ENCODE measurements around the gene COASY. TPM values are rescaled to one million over a fixed set of nuclear protein-coding genes. Genes with fewer than 3 reads are reported as not detected.

COASY gene
- total RNA-seq, 1 donor from 2014 or later, result 10.9 TPM

- DNase-seq (ENCODE audit: low spot score in 2 of 2), result no peak
- H3K27me3 ChIP-seq, result no peaks in the 10 kb centered on the region
- peaks cover 65 to 87% of the 10 kb centered on the region in 2 donors for H3K4me1 ChIP-seq
- intact Hi-C loops (cut with DNase I), result loop anchor here (2.0 kb wide), 1 partner anchor 62 kb away; the partner anchor contains the start of gene ATP6V0A1
- TF ChIP-seq CTCF (IDR thresholded peaks at IDR 0.05), result no peak
- H3K27ac ChIP-seq, result peak overlapping the region; percentile 96 to 97
- no peaks in the 10 kb centered on the region for H3K9me3 ChIP-seq
- peak overlapping the region; percentile 2 to 3 for H3K4me3 ChIP-seq
- H3K36me3 ChIP-seq, result peaks cover 0 to 12% of the 10 kb centered on the region in 2 donors
Observed at GRCh38 chr17:42520540-42520951, 41.4 kb upstream of the COASY start.

- H3K4me3 ChIP-seq, result peak overlapping the region in 1 of 2 donors; percentile 3
- H3K9me3 ChIP-seq, result no peaks in the 10 kb centered on the region
- intact Hi-C loops (cut with DNase I), result loop anchor here (2.0 kb wide), 1 partner anchor 62 kb away; the partner anchor contains the start of gene ATP6V0A1
- H3K4me1 ChIP-seq, result peaks cover 65 to 91% of the 10 kb centered on the region in 2 donors
- H3K27me3 ChIP-seq, result no peaks in the 10 kb centered on the region
- no peak for TF ChIP-seq CTCF (IDR thresholded peaks at IDR 0.05)
- DNase-seq (ENCODE audit: low spot score in 2 of 2), result no peak
- H3K27ac ChIP-seq, result peak overlapping the region; percentile 96 to 97
- peaks cover 0 to 11% of the 10 kb centered on the region in 2 donors for H3K36me3 ChIP-seq
Observed at GRCh38 chr17:42521036-42521435, 40.9 kb upstream of the COASY start.

- no peaks in the 10 kb centered on the region for H3K27me3 ChIP-seq
- intact Hi-C loops (cut with DNase I), result loop anchor here (2.0 kb wide), 1 partner anchor 63 kb away; the partner anchor contains the start of gene ATP6V0A1
- TF ChIP-seq CTCF (IDR thresholded peaks at IDR 0.05), result no peak
- peak overlapping the region; percentile 96 to 97 for H3K27ac ChIP-seq
- peak overlapping the region in 1 of 2 donors; percentile 3 for H3K4me3 ChIP-seq
- no peak for DNase-seq (ENCODE audit: low spot score in 2 of 2)
- peaks cover 0 to 4% of the 10 kb centered on the region in 2 donors for H3K36me3 ChIP-seq
- H3K4me1 ChIP-seq, result peaks cover 62 to 89% of the 10 kb centered on the region in 2 donors
- no peaks in the 10 kb centered on the region for H3K9me3 ChIP-seq
Observed at GRCh38 chr17:42521666-42522262, 40.2 kb upstream of the COASY start.

GRCh38 chr17:42522263-42522790 lies 39.6 kb upstream of the COASY start:
- intact Hi-C loops (cut with DNase I), result no loop called here
- no peak for DNase-seq (ENCODE audit: low spot score in 2 of 2)

GRCh38 chr17:42522798-42523278 lies 39.1 kb upstream of the COASY start:
- no peak for TF ChIP-seq CTCF (IDR thresholded peaks at IDR 0.05)
- Histone ChIP-seq H3K4me3 (no peak overlapping the region), H3K27ac (peak overlapping the region; percentile 96 to 97), H3K27me3 (no peaks in the 10 kb centered on the region), H3K36me3 (no peaks in the 10 kb centered on the region), H3K4me1 (peaks cover 55 to 81% of the 10 kb centered on the region in 2 donors), H3K9me3 (no peaks in the 10 kb centered on the region)
- DNase-seq (ENCODE audit: low spot score in 2 of 2), result no peak
- intact Hi-C loops (cut with DNase I), result no loop called here

More at GRCh38 chr17:42522263-42522790, 39.6 kb upstream of the COASY start:
- Histone ChIP-seq H3K36me3 (no peaks in the 10 kb centered on the region), H3K9me3 (no peaks in the 10 kb centered on the region), H3K27ac (peak overlapping the region; percentile 96 to 97), H3K27me3 (no peaks in the 10 kb centered on the region), H3K4me1 (peaks cover 59 to 86% of the 10 kb centered on the region in 2 donors), H3K4me3 (peak overlapping the region in 1 of 2 donors; percentile 3)
- no peak for TF ChIP-seq CTCF (IDR thresholded peaks at IDR 0.05)

All from ascending aorta (tissue), 2 donors.